ENCODE data around the gene TM4SF18. TPM values are rescaled to one million over a fixed set of nuclear protein-coding genes. Genes with fewer than 3 reads are reported as not detected.

TM4SF18 gene
- total and polyA plus RNA-seq, 2 donors (not counting 1 experiment from before 2014, with no cell fraction given), result not detected

- Histone ChIP-seq H4K20me1 (ENCODE audit: control insufficient read depth, insufficient read depth, low read length, poor library complexity, severe bottlenecking) (no peaks in the 10 kb centered on the region), H3K4me2 (replicated peaks; ENCODE audit: low read depth, low read length, poor library complexity, severe bottlenecking) (no peak overlapping the region), H3K79me2 (ENCODE audit: control insufficient read depth, insufficient read depth, low read length) (no peaks in the 10 kb centered on the region), H3K27ac (ENCODE audit: low read length in 2 of 2) (no peak overlapping the region), H2AFZ (ENCODE audit: insufficient read depth, low read depth, low read length, poor library complexity, severe bottlenecking) (no peak overlapping the region), H3K4me1 (ENCODE audit: control insufficient read depth in 2 of 2, insufficient read depth in 2 of 2, low read length in 2 of 2) (no peaks in the 10 kb centered on the region), H3K4me3 (ENCODE audit: control extremely low read depth in 1 of 5, extremely low read depth in 1 of 5, insufficient read depth in 1 of 5, low read depth in 2 of 5, low read length in 4 of 5) (no peak overlapping the region), H3K36me3 (replicated peaks in 1 of 2; ENCODE audit: control extremely low read depth in 1 of 2, control insufficient read depth in 1 of 2, extremely low read depth in 1 of 2, insufficient read depth in 2 of 2, low read length in 1 of 2) (no peaks in the 10 kb centered on the region), H3K9me3 (ENCODE audit: control extremely low read depth in 1 of 3, control insufficient read depth in 2 of 3, insufficient read depth in 1 of 3, low read length in 2 of 3) (peaks cover 0 to 4% (median 3%) of the 10 kb centered on the region in 3 donors), H3K27me3 (replicated peaks in 1 of 4; ENCODE audit: control extremely low read depth in 1 of 4, control insufficient read depth in 3 of 4, insufficient read depth in 4 of 4, low read length in 3 of 4) (peaks cover 0 to 3% (median under 1%) of the 10 kb centered on the region in 4 experiments), H3K9ac (ENCODE audit: low read length) (no peak overlapping the region)
- ATAC-seq (ENCODE audit: low read depth) (peak; percentile 39), DNase-seq (peak; percentile 21)
- ChIA-PET CTCF (no interaction called here), POLR2A (no interaction called here)
- Mint-ChIP-seq H3K27ac (no peak overlapping the region), H3K4me3 (no peak overlapping the region), H3K27me3 (peaks cover 21% of the 10 kb centered on the region), H3K9me3 (ENCODE audit: insufficient read depth) (no peaks in the 10 kb centered on the region), H3K4me1 (no peaks in the 10 kb centered on the region)
- TF ChIP-seq EZH2 (IDR thresholded peaks at IDR 0.05; ENCODE audit: borderline replicate concordance, insufficient read depth, low read depth, low read length, poor library complexity, severe bottlenecking) (no peak), CTCF (IDR thresholded peaks at IDR 0.05) (peak; percentile 57)
- 60% methylated on average over 7 of the region's 7 CpGs for WGBS (ENCODE audit: insufficient coverage)
- intact Hi-C loops (cut with micrococcal nuclease), result no loop called here
Observed at GRCh38 chr3:149352556-149352955, 19.1 kb upstream of the TM4SF18 start.

- Histone ChIP-seq H3K27me3 (replicated peaks in 1 of 4; ENCODE audit: control extremely low read depth in 1 of 4, control insufficient read depth in 3 of 4, insufficient read depth in 4 of 4, low read length in 3 of 4) (peaks cover 0 to 15% (median 6%) of the 10 kb centered on the region in 4 experiments), H3K4me2 (replicated peaks; ENCODE audit: low read depth, low read length, poor library complexity, severe bottlenecking) (no peak overlapping the region), H3K79me2 (ENCODE audit: control insufficient read depth, insufficient read depth, low read length) (no peaks in the 10 kb centered on the region), H3K9me3 (ENCODE audit: control extremely low read depth in 1 of 3, control insufficient read depth in 2 of 3, insufficient read depth in 1 of 3, low read length in 2 of 3) (no peaks in the 10 kb centered on the region), H3K9ac (ENCODE audit: low read length) (no peak overlapping the region), H3K27ac (ENCODE audit: low read length in 2 of 2) (no peak overlapping the region), H2AFZ (ENCODE audit: insufficient read depth, low read depth, low read length, poor library complexity, severe bottlenecking) (no peak overlapping the region), H3K4me1 (ENCODE audit: control insufficient read depth in 2 of 2, insufficient read depth in 2 of 2, low read length in 2 of 2) (no peaks in the 10 kb centered on the region), H3K36me3 (replicated peaks in 1 of 2; ENCODE audit: control extremely low read depth in 1 of 2, control insufficient read depth in 1 of 2, extremely low read depth in 1 of 2, insufficient read depth in 2 of 2, low read length in 1 of 2) (no peaks in the 10 kb centered on the region), H4K20me1 (ENCODE audit: control insufficient read depth, insufficient read depth, low read length, poor library complexity, severe bottlenecking) (no peaks in the 10 kb centered on the region), H3K4me3 (ENCODE audit: control extremely low read depth in 1 of 5, extremely low read depth in 1 of 5, insufficient read depth in 1 of 5, low read depth in 2 of 5, low read length in 4 of 5) (no peak overlapping the region)
- no peak for ATAC-seq (ENCODE audit: low read depth)
- H3K27ac Mint-ChIP-seq, result no peak overlapping the region
- no peak for DNase-seq
- POLR2A ChIA-PET, result no interaction called here
- H3K4me1 Mint-ChIP-seq, result no peaks in the 10 kb centered on the region
- H3K27me3 Mint-ChIP-seq, result peaks cover 34% of the 10 kb centered on the region
- intact Hi-C loops (cut with micrococcal nuclease), result no loop called here
- H3K9me3 Mint-ChIP-seq (ENCODE audit: insufficient read depth), result no peaks in the 10 kb centered on the region
- H3K4me3 Mint-ChIP-seq, result no peak overlapping the region
- 89% methylated on average over 3 of the region's 4 CpGs for WGBS (ENCODE audit: insufficient coverage)
- CTCF ChIA-PET, result no interaction called here
- TF ChIP-seq EZH2 (IDR thresholded peaks at IDR 0.05; ENCODE audit: borderline replicate concordance, insufficient read depth, low read depth, low read length, poor library complexity, severe bottlenecking), result no peak
- TF ChIP-seq CTCF (IDR thresholded peaks at IDR 0.05), result no peak
Observed at GRCh38 chr3:149343951-149344350, 10.5 kb upstream of the TM4SF18 start.
